Omental fat pad (tissue), 4 donors: ENCODE data around the gene FKBP5. TPM values are rescaled to one million over a fixed set of nuclear protein-coding genes. Genes with fewer than 3 reads are reported as not detected.

Source experiments
- ATAC-seq: fragments of 150-250 bp; one replicate; pipeline ENCODE4 v1.9.1; 2016; ENCODE audit warnings: mild to moderate bottlenecking, moderate library complexity; ENCODE audit not compliant: low FRiP score
- DNase-seq: peaks from one replicate; pipeline ENCODE4 v3.0.0-alpha.2; 2019; ENCODE audit warnings: low spot score
- total RNA-seq, 4 donors: library from RNA; depleted of rRNA; stranded (reverse); fragments of >200 nt; gene quantifications; one replicate each; pipeline ENCODE4 v1.1.0, GENCODE V29; 2016
- TF ChIP-seq, protein P1 (sequence below), 3 donors: fragments of 450-650 bp; IDR thresholded peaks; one replicate each; pipeline ENCODE4 v1.5.1; 2016 to 2017; ENCODE audit warnings: antibody characterized with exemption in 3 of 3, mild to moderate bottlenecking in 3 of 3, moderate library complexity in 2 of 3

The FKBP5 gene
- total RNA-seq, 4 donors from 2014 or later = 257 to 722 (median 366) TPM

DNA sequence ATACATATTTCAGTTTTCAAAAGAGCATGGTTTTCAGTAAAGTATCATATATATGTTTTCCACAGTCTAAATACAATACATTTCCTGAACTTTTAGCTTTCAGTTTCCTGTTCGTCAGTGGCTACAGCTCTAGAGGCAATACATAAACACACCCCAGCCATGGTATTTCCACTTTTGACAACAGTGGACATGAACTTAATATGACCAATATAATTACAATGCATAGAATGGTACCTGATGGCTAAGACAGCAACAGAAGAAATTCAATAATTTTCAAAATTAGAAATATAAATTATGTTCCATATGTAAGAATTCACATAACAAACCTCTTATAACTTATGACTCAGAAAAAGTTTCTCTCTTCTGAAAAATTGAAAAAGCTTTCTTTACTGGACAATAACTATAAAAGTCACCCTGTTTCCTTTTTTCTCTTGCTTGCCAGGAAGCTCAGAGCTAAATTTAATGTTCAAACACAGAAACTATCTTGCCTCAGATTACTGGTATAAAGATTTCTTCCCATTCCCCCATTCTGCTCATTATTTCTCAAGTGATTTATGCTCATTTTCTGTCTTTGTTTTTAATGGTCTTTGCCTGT is 19.2 kb downstream of the FKBP5 start:
- DNase-seq = no peak
- no peak for ATAC-seq
- TF ChIP-seq, protein P1, sequence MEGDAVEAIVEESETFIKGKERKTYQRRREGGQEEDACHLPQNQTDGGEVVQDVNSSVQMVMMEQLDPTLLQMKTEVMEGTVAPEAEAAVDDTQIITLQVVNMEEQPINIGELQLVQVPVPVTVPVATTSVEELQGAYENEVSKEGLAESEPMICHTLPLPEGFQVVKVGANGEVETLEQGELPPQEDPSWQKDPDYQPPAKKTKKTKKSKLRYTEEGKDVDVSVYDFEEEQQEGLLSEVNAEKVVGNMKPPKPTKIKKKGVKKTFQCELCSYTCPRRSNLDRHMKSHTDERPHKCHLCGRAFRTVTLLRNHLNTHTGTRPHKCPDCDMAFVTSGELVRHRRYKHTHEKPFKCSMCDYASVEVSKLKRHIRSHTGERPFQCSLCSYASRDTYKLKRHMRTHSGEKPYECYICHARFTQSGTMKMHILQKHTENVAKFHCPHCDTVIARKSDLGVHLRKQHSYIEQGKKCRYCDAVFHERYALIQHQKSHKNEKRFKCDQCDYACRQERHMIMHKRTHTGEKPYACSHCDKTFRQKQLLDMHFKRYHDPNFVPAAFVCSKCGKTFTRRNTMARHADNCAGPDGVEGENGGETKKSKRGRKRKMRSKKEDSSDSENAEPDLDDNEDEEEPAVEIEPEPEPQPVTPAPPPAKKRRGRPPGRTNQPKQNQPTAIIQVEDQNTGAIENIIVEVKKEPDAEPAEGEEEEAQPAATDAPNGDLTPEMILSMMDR (IDR thresholded peaks at IDR 0.05) = no peak

DNA sequence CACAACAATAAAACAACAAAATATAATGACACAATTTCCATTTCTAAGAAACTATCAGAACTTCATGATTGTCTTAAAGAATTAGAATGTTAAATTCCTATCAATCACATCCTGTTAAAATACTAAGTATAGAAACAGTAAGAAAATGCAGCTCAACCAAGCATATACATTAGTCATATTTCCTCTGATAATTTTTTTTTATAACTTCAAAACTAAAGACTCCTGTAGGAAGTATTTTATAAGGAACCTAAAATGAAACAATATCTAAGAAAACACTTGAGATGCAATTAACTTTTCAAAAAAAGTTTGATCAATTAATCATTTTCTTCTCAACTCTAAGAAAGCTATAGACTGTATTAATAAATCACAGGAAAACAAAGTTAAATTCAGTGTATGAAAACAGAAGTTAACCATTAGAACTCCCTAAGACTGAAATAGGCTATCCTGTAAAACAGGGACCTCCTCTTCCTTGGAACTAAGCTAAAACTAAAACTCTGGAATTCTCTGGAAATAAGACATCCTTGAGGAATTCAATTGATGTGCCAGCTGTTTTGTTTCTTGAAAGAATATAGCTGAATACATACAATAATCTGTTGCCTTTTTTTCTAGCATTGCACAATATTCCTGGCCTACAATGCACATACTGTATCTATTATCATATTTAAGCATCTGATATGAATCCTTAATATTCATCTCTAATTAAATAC is 19.8 kb downstream of the FKBP5 start:
- ATAC-seq (no peak), DNase-seq (no peak)
- TF ChIP-seq, protein P1 (IDR thresholded peaks at IDR 0.05) = no peak

DNA sequence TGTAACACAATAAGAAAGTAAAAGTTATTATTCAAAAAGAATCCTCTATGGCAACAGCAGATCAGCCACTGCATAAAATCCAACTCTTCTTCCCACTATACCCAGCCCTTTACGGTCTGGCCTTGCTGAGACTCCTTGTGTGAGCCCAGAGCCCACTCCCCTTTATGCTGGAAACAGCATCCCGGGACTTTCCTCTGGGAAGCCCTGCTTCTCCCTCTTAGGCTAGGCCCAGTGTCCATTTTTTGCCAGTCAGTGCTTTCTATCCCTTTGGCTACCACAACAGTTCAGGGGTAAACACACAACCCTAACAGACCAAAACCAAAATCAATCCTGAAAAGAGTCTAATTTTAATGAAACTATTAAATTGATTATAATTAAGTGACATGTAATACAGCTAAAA is 20.6 kb downstream of the FKBP5 start:
- TF ChIP-seq, protein P1 (IDR thresholded peaks at IDR 0.05) = no peak
- no peak for ATAC-seq

DNA sequence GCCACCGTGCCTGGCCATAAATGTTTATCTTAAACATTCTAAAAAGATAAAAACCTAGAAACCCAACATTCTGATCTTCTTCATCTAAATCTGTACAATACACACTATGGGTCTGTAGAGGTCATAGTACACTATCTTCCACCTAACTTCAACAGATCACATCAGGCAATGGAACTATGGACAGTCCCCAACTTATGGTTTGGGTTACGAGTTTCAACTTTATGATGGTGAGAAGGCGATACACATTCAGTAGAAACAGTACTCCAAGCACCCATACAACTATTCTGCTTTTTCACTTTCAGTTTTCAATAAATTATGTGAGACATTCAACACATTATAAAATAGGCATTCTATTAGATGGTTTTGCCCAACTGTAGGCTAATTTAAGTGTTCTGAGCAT is 23.1 kb downstream of the FKBP5 start:
- TF ChIP-seq, protein P1 (IDR thresholded peaks at IDR 0.05) = no peak
- no peak for ATAC-seq
- no peak for DNase-seq

More for the DNA sequence above, 20.6 kb downstream of the FKBP5 start:
- no peak for DNase-seq

DNA sequence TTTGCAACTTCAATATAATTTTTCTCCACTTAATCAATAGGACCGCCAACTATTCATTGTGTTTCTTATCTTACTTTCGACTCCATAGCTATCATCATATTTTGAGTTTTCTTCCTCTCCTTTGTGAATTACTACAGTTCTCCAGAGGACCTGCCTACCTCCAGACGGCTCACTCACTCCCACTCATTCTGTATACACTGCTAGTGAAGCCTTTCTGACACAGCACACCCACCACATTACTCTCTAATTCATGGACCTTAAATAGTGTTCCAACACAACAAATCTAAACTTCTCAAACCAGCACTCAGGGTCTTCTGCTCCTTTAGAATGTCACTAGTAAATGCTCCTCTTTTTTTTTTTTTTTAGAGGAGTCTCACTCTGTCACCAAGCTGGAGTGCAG is 23.8 kb downstream of the FKBP5 start:
- DNase-seq (no peak), ATAC-seq (no peak)
- TF ChIP-seq, protein P1 (IDR thresholded peaks at IDR 0.05) = no peak

DNA sequence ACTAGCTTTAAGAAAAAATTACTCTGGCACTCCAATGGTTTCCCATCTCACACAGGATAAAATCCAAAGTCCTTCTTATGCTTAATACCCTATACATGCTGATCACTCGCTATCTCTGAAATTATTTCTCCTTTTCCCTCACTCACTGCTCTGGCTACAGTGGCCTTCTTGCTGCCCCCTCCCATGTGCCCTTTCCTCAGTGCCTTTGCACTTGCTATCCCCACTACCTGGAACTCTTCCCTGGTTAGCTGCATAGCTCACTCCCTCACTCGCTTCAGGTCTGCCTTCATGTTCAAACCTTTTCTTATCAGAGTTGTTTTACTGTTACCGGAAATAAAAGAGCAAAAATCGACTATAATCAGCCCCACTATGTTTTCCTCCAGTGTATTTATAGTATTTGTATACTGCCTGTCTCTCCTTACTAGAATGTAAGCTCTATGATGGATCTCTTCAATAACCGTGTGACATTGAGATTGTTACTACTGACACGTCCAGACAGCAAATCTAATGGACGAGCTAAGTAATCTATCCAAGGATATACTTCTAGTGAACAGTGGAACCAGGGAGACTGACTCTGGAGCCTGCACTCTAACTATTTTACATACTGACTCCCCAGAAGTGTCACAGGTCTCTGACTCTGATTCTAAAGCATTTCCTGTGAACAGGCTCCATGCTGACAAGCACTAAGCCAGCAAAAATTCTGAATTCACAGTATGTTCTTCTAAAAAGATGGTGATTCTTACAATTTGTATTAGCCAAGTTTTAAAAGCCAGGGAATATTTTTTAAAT is 25.1 kb downstream of the FKBP5 start:
- DNase-seq (no peak), ATAC-seq (no peak)
- TF ChIP-seq, protein P1 (IDR thresholded peaks at IDR 0.05) = no peak
